Pericardium fibroblast (primary cell): Measurements from ENCODE around the gene VTI1A. TPM values are rescaled to one million over a fixed set of nuclear protein-coding genes. Genes with fewer than 3 reads are reported as not detected.

ENCODE experiments used
- total RNA-seq: library from RNA; depleted of rRNA; stranded (reverse); fragments of >200 nt; gene quantifications from 2 replicates; pipeline ENCODE4 v1.2.3, GENCODE V29; 2015

Gene VTI1A
- 12.0 and 29.2 TPM in 2 replicates for total RNA-seq

GRCh38 chr10:112446855-112447619 is at the start of gene VTI1A, which contains the start of gene ZDHHC6:
TSS of gene VTI1A (plus strand) at chr10:112447215. CDS start at chr10:112447374, 159 bp downstream.
TSS of gene ZDHHC6 (minus strand) at chr10:112446914. CDS start at chr10:112445436, 1,478 bp downstream.

Other genes with a start within 250 kb of the VTI1A start
- gene TECTB, start 163.8 kb upstream of the VTI1A start, total RNA-seq, result not detected in 2 replicates
- gene ACSL5, start 73.1 kb upstream of the VTI1A start, total RNA-seq, result 4.3 and 6.5 TPM in 2 replicates
- gene ZDHHC6, start 301 bp upstream of the VTI1A start, total RNA-seq, result 11.1 and 15.2 TPM in 2 replicates